ENCODE results near the gene PSMD5. TPM values are rescaled to one million over a fixed set of nuclear protein-coding genes. Genes with fewer than 3 reads are reported as not detected.

PSMD5 gene
- total RNA-seq, 1 donor from 2014 or later, result 18.2 TPM

DNA sequence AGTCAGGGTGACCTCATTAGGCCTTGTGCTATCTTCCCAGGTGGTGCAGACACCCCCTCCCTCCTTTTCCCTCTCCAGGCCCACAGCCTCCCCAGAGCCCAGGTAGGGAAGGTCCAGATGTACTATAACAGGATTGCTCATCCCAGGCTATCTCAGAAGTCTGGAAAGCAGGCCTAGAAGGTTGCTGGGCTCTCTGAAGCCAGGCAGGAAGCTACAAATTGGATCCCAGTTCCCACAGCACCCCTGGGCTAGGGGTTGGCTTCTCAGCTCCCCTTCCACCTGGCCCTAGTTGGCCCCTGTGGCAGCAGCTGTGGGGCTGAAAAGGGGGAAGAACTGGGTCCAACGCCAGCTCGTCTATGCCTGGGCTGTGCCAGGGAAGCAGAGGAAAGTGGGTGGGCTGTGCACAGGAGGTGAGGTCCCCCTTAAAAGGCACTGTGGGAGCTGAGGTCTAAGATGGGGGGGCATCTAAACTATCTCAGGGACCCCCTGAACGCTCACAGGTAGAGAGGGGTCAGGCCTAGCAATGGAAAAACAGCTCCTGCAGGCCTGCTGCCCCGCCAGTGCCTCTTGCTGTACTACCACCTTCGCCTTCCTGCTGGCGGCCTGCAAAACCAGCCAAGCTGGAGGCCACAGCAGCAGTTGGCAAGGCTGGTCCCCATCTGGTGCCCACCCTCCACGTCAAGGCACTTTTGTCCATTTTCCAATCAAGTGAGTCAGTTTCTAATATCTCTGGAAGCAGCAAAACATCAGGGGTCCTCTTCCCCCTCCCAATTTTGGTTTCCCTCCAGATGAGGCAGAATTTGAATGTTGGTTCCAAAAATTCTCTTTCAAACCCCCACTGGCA lies 13.3 kb upstream of the PSMD5 start:
- no peak for DNase-seq (ENCODE audit: low read depth in 2 of 2)

DNA sequence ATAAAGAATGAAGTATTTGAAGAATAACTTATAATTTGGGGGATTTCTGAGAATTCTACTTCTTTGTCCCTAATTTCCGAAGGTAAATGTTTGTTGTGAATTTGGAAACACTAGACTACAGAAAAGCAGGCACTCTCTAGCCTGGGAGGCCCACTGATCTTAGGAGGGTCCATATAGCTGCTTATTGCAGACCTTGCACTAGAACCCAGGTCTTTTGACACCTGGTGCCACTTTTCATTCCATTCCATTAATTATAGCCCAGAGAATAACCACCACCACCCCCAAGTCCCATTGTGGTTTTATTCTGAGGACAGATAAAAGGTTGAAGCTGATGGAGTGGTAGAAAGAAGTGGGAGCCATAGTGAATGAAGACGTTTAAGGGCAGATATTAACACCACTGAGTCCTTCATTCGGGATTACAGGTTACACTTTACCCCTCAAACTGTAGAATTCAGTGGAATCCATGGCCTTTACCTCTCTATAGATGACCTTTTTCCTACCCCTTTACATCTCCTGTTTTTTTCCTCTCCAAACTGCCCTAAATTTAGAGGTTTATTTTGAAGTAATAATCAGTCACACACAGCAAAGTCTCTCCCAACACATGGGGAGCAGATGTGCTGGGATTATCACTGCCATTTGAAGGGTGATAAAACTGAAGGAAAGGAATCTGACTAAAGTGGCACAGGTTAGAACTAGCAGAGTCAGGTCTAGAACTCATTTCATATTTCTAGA lies 12.0 kb upstream of the PSMD5 start:
- no peak for DNase-seq (ENCODE audit: low read depth in 2 of 2)

DNA sequence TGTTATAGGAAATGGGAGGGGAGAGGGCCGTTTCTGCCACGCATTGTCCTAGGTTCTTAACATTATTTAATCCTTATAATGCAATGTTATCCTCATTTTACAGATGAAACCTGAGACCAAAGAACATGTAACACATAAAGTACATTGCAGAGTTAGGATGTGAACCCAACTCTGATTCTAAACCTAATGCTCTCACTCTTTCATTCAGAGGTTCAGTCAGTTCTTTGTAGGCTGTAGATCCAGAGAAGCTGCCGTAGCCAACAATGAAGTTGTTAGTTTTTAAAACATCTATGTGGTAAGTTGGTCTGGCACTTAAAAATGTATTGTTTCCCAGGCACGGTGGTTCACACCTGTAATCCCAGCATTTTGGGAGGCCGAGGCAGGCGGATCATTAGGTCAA lies 10.5 kb upstream of the PSMD5 start:
- DNase-seq (ENCODE audit: low read depth in 2 of 2), result no peak

DNA sequence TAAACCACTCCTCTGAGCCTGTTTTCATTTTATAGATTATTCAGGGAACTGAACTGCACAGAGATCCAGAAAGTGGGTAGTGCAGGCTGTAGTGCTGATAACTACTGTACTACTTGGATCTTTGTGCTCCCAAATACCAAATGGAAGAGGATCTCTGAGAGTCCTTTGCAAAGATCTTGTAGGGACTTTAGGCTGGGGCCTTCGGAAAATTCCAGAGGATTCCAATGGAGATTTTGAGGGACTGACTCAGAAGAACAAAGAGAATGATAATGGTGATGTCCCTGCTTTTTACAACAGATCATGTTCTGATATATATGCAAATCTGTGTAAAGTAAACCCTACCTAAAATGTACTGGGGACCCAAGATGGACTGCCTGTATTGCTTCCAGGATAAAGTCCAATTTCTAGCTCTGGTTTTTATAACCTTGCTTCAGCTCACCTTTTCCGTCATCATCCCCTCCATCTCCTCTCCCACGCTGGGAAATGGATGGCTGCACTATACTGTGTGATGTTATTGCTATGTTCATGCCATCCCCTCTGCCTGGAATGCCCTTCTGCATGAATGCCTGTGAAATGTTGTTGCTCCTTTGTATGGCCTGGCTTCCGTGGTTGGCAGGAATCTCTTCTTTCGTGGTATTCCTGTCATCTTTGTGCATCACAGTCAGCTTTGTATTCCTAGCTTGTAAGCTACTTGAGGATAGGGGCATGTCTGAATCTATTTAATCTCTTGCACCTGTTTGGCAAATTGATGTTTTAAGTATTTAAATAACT lies 9.7 kb upstream of the PSMD5 start:
- DNase-seq (ENCODE audit: low read depth in 2 of 2), result no peak

DNA sequence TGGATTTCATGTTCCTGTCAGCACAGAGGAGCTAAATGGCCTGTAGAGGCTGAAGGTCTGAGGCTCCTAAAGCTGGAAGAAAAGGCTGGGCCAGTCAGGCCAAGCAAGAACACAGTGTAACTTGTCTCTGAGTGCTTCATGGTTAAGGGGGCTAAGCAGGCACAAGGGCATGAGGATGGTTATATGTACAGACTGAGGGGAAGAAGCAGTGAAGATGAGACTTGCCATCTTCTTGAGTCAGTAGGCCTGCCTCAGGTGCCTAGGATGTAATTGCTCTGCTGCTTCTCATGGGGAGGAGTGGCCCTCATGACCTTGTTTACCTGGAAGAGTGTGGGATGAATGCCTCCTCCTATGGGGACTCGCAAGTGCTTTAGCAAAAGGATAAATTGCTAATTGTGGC lies 8.7 kb upstream of the PSMD5 start:
- DNase-seq (ENCODE audit: low read depth in 2 of 2), result no peak

DNA sequence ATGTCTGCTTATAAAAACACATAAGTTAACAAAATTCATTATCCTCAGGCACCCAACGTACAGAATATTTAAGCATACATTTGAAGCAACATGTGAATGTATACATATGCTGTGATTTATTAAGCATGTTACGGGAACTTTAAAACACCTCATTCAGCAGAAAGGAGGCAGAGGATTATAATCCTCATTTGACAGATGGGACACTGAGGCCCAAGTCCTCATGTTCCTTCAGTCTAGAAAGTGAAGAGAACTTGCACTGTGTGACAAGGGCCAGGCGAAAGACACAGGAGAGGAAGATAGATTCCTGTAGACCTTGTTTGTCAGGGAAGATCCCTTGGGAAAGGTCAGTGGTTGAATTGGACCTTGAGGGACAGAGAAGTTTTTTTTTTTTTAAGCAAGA lies 7.6 kb upstream of the PSMD5 start:
- DNase-seq (ENCODE audit: low read depth in 2 of 2), result no peak

DNA sequence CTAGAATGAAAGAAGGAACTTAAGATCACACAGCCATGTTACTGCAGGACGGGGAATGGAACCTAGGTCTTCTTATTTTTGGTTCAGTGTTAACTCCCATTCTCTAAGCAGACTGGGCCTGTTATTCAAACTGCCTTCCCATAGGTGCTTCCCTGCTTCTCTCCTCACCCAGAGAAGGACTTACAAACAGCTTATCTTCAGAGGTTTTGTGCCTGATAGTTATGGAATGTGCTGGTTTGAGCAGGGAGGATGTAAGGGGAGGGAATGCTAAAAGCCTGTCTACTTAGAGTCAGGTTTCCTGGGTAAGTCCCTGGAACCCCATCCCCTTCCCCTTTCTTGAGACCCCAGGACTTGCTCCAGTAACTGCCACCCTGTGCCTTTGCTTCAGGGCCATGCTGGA lies 4.2 kb upstream of the PSMD5 start:
- DNase-seq (ENCODE audit: low read depth in 2 of 2), result no peak

DNA sequence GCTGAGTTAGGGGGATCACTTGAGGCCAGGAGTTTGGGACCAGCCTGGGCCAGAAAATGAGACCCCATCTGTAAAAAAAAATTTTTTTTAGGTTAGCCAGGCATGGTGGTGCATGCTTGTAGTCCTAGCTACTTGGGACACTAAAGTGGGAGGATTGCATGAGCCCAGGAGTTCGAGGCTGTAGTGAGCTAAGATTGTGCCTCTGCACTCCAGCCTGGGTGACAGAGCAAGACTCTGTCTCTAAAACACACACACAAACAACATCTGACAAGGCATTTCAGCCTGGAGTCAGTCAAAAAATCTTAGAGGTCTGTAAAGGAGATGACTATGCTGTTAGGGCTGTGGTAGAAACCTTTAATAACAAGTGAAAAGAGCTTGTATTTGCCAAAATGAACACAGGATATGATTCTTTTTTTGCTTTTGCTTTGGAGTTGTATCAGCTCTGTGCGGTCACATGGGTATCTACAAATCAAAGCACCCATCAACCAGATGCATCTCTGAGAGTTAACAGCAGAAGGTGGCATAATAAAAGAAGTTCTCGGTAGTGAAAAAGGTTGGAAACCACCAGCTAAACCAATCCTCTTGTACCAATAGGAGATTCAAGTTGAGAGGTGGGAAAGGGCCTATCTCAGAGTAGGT lies 3.6 kb upstream of the PSMD5 start:
- DNase-seq (ENCODE audit: low read depth in 2 of 2), result no peak

DNA sequence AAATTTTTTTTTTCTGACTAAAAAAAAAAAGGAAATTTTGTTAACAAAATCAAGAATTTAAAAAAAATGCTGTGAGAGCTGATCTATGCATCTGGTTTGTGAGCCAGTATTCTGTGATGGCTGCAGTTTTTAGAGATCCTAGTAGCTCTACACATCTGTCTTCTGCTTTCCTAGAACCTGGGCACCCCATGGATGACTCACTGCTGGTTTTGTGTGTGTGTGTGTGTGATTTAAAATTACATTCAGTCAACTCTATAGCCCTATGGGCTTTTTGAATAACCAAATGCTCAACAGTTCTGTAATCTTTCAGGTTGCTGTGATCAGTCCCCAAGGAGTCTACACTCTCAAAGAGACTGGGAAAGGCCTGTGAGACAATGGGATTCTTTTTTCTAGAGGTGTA lies 2.5 kb upstream of the PSMD5 start:
- DNase-seq (ENCODE audit: low read depth in 2 of 2), result no peak

DNA sequence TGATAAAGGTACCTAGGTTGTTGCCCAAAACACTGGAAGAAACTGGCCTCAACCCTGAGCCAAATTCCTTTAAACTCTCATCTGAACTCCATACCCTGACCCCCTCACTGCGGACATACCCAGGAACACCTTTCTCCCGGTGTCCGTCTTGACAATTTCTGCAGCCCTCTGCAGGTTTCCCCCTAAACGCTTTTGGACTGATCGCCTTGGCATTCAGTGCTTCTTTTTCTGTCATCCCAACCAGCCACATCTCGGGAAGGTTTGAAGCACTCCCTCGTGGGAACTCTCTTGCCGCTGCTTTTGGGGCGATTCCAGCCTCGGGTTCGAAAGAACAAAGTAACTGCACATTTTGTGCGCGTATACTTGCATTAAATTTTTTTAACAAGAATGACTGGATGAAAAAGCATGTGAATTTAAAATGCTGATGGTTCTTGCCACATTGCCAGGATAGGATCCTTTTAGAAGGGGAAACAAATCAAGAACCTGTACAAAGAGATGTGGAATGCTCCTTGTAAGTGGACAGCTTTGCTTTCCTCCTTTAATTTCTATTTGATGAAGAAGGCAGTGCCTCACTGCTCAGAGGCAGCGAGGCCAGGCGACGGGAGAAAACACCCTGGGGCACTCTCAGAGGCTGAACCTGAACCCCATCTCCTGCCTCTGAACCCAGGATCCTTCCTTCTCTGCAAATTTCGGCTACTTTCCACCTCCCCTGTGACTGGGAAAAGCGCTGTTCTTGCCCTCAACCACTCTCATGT lies 615 bp downstream of the PSMD5 start:
- DNase-seq (ENCODE audit: low read depth in 2 of 2), result peak in 1 of 2 donors; percentile 12

DNA sequence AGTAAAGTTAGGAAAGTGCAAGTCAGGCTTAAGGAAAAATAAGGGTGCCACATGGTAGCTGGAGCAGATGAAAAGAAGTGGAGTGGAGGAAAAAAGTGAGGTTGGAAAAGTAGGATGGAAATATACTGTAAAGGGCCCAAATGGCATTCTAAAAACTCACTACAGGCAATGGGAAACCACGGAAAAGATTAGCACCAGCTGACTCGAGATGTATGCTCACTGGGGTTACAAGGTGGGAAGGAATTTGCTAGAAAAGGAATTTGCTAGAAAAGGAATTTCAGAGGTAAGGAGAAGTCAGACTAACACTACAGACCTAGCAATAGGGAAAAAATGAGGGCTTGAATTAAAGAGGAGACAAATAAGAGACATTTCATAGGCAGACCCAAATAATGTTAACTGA lies 3.6 kb downstream of the PSMD5 start:
- no peak for DNase-seq (ENCODE audit: low read depth in 2 of 2)

DNA sequence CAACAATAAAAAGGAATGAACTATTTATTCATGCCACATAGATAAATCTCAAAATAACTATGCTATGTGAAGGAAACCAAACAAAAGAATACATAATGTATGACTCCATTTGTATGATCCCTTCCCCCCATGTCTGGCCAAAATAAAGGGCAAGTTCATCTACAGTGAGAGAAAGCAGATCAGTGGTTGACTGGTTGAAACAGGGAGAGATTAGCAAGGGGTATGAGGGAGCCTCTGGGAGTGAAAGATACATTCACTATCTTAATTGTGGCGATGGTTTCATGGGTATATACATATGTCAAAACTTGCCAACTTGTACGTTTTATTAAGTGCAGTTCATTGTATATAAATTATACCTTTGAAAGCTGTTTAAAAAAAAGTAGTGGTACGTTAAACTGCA lies 4.8 kb downstream of the PSMD5 start:
- no peak for DNase-seq (ENCODE audit: low read depth in 2 of 2)

DNA sequence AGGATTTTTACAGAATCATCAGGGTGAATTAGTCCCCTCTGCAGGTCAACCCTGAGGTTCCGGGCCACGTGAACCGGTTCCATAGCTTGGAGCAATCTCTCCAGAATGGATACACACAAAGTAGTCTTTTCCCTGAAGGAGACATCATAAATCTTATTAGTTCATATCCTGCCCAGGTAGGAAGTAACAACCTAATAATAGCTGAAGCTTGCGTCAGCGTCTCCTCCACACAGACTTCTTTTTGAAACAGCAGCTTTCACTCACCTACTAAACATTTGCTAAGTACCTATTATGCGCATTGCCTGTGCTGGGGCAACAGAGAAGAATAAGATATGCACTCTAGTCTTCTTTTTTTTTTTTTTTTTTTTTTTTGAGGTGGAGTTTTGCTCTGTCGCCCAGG lies 9.4 kb downstream of the PSMD5 start:
- no peak for DNase-seq (ENCODE audit: low read depth in 2 of 2)

DNA sequence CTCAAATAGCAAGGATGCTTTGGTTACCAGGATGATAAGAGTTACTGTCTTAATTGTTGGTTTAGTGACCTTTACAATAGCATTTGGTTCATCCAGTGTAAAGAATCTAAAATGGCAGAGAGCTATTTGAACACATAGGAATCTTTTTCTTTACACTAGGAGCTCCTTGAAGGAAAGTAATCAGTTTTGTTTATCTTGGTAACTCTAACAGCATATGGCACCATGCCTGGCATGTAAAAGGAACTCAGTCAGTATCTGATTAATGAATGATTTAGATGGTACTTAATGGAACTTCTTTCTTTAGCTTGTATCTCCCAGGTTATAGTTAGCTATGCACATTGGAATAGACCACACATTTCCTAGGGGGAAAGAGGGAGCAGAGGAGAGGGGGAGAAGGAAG lies 9.9 kb downstream of the PSMD5 start:
- DNase-seq (ENCODE audit: low read depth in 2 of 2), result no peak

DNA sequence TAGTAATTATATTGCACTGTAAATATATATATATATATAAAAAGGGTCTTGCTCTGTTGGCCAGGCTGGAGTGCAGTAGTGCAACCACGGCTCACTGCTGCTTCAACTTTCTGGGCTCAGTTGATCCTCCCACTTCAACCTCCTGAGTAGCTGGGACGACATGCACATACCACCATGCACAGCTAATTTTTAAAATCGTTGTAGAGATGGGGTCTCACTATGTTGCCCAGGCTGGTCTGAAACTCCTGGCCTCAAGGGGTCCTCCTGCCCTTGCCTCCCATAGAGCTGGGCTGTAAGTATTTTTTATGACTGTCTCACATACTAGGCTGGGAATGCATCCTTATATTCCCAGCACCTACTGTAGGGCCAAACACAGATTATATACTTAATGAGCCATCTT lies 11.9 kb downstream of the PSMD5 start:
- no peak for DNase-seq (ENCODE audit: low read depth in 2 of 2)

DNA sequence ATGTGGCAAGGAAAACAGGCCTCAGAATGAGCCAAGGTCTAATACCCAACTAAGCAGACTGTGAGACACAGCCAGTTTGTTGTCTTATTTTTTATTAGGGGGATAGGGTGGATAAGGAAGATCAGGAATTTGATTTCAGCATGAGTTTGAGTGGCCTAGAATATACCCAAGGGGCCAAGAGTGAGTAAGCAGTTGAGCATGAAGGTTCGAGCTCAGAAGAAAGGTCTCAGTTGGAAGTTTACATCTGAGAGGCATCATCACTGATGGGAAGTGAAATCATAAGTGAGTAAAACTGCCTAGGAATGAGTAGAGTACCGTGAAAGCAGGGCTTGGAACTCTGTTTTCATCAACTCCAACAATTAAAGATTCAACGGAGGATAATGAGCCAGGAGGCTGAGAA lies 12.6 kb downstream of the PSMD5 start:
- DNase-seq (ENCODE audit: low read depth in 2 of 2), result no peak

DNA sequence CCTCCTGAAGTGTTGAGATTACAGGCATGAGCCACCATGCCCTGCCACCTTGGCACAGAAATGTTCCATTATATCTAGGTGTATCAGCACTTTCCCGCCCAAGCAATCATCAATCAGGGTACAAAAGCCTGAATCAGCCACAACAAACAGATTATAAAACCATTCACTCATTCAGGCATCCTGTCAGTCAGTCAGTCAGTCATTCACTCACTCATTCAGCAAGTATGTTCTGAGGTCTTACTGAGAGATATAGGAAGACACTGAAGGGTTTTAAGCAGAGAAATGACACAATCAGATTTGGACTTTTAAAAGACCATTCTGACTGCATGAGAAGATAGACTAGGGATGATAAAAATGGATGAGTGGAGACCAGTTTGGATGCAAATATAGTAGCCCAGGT lies 13.1 kb downstream of the PSMD5 start:
- no peak for DNase-seq (ENCODE audit: low read depth in 2 of 2)

DNA sequence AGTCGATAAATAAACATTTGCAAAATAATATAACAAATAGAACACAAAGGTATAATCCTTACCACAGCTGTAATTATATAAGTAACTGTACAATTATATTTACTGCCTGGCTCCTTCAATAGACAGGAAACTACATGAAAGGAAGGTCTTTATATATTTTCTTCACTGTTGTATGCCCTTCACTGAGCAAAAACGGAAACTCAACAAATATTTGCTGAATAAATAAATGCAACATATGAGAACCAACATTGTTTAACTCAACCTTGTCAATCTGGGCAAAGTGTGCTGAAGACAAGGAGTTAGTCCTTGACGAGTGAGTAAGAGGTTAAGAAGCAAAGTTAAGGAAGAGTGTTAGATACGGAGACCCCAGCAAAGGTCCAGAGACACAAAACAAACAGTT lies 22.6 kb downstream of the PSMD5 start:
- no peak for DNase-seq (ENCODE audit: low read depth in 2 of 2)

DNA sequence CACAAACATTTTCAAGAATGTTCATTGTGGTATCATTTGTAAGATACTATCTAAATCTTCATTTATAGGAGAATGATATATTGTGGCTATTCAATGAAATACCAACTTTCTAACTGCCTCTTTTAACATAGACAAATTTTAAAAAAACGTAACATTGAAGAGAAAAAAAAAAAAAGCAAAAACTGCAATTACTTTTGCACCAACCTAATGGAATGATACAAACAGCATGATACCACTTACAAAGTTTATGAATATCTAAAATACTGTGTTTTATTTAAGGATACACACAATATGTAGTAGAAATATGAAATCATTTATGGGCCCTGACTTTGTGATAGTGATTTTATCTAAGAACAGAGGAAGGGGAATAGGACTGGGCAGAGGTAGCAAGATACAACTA lies 24.1 kb downstream of the PSMD5 start:
- no peak for DNase-seq (ENCODE audit: low read depth in 2 of 2)

DNA sequence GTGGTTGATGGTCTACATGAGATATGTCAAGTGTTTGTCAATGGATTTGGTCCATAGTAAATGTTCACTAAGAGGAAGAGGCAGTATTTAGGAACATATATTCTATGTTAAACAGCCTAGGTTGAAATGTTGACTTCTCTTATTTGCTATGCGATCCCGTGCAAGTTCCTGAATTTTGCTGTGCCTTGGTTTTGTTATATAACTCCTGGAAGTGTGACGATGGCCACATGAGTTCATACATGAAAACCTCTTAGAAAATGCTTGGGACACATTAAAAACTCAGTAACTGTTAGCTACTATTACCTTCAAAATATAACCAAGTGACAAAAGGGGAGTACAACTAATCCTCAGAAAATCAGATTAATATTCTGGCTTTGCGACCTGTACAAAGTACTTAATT lies 27.6 kb downstream of the PSMD5 start:
- no peak for DNase-seq (ENCODE audit: low read depth in 2 of 2)

DNA sequence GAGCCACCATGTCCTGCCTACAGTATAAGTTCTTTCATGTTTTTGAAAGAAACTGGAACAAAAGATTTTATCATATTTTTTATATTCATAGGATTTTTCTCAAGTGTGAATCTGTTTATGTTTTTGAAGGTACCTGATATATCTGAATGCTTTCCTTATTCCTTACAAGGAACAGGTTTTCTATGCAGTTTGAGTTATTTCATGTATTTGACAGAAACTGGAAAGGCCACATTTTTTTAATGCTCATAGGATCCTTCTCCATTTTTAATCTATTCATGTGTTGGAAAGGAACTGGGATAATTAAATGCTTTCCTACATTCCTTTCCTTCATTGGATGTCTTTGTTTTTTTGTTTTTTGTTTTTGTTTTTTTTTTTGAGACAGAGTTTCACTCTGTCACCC lies 33.8 kb downstream of the PSMD5 start:
- DNase-seq (ENCODE audit: low read depth in 2 of 2), result no peak

All from dermis microvascular lymphatic vessel endothelial cell (primary cell).